Stimulated activated CD8-positive, alpha-beta memory T cell treated with anti-CD3 and anti-CD28 coated beads, Interleukin-2, amount 100 ng/mL, for 48 hours (primary cell): ENCODE results near the gene AHSP.
"Not testable (repeated sequence)": the region's sequence is repeated elsewhere in the genome, so short reads cannot be mapped to it uniquely, and the experiment has no call there.

ENCODE experiments used
- DNase-seq, 2 donors: peaks; one replicate each; pipeline ENCODE4 v3.0.0-alpha.2; 2020; ENCODE audit warnings: low read depth in 2 of 2

AHSP gene

GRCh38 chr16:31531096-31531495 lies 3.4 kb downstream of the AHSP start:
- DNase-seq = no peak

- DNase-seq = no peak
These were observed 4.4 kb downstream of the AHSP start for GRCh38 chr16:31532120-31532519.

GRCh38 chr16:31532896-31533295 lies 5.2 kb downstream of the AHSP start:
- no peak for DNase-seq

- no peak for DNase-seq
These were observed 8.0 kb downstream of the AHSP start for GRCh38 chr16:31535737-31536136.

GRCh38 chr16:31536804-31537361 lies 9.2 kb downstream of the AHSP start:
- no peak for DNase-seq

GRCh38 chr16:31537362-31538242 lies 9.9 kb downstream of the AHSP start:
- no peak for DNase-seq

- not testable (repeated sequence) for DNase-seq
These were observed 10.5 kb downstream of the AHSP start for GRCh38 chr16:31538243-31538598.

- not testable (repeated sequence) for DNase-seq
These were observed 12.1 kb downstream of the AHSP start for GRCh38 chr16:31539762-31540161.

- no peak for DNase-seq
These were observed 15.1 kb downstream of the AHSP start for GRCh38 chr16:31542763-31543162.

GRCh38 chr16:31561426-31562233 lies 33.9 kb downstream of the AHSP start:
- no peak for DNase-seq

- DNase-seq = no peak
These were observed 41.1 kb downstream of the AHSP start for GRCh38 chr16:31568577-31569359.

GRCh38 chr16:31569360-31569717 lies 41.6 kb downstream of the AHSP start:
- no peak for DNase-seq

GRCh38 chr16:31572821-31573220 lies 45.1 kb downstream of the AHSP start:
- DNase-seq = no peak

- DNase-seq = not testable (repeated sequence)
These were observed 46.5 kb downstream of the AHSP start for GRCh38 chr16:31574159-31574558.

- DNase-seq = no peak
These were observed 49.7 kb downstream of the AHSP start for GRCh38 chr16:31577411-31577810.
